ENCODE data around the gene IL1R2. TPM values are rescaled to one million over a fixed set of nuclear protein-coding genes. Genes with fewer than 3 reads are reported as not detected.

Gene IL1R2
- total RNA-seq, 6 experiments from 2014 or later = 5.5 to 22.8 (median 12.3) TPM

- Histone ChIP-seq H3K27me3 (no peaks in the 10 kb centered on the region), H3K36me3 (no peaks in the 10 kb centered on the region), H3K4me3 (no peak overlapping the region), H3K9me3 (no peaks in the 10 kb centered on the region), H3K27ac (no peak overlapping the region), H3K4me1 (peaks cover 0 to 18% (median 5%) of the 10 kb centered on the region in 4 donors)
- intact Hi-C loops (cut with DNase I) = no loop called here
- DNase-seq = no peak
- TF ChIP-seq POLR2A (IDR thresholded peaks at IDR 0.05) (no peak), CTCF (IDR thresholded peaks at IDR 0.05) (peak in 1 of 4 donors; percentile 3)
- ATAC-seq = peak in 1 of 4 donors; percentile 2
- 37% methylated on average over 6 of the region's 6 CpGs for WGBS (ENCODE audit: insufficient coverage, low coverage, low lambda C conversion rate, missing lambda C conversion rate)
These were observed 82.5 kb downstream of the IL1R2 start for GRCh38 chr2:102074152-102074783.

- intact Hi-C loops (cut with DNase I) = no loop called here
- 81% methylated on average over 2 of the region's 2 CpGs for WGBS (ENCODE audit: insufficient coverage, low coverage, low lambda C conversion rate, missing lambda C conversion rate)
- TF ChIP-seq CTCF (IDR thresholded peaks at IDR 0.05) (no peak), POLR2A (IDR thresholded peaks at IDR 0.05) (no peak)
These were observed 83.7 kb downstream of the IL1R2 start for GRCh38 chr2:102075479-102075878.

GRCh38 chr2:102076512-102076911 lies 84.8 kb downstream of the IL1R2 start:
- intact Hi-C loops (cut with DNase I) = no loop called here
- ATAC-seq (no peak), DNase-seq (no peak)
- Histone ChIP-seq H3K27ac (no peak overlapping the region), H3K27me3 (no peaks in the 10 kb centered on the region), H3K9me3 (no peaks in the 10 kb centered on the region), H3K4me3 (no peak overlapping the region), H3K4me1 (peaks cover 0 to 12% (median under 1%) of the 10 kb centered on the region in 4 donors), H3K36me3 (no peaks in the 10 kb centered on the region)
- TF ChIP-seq POLR2A (IDR thresholded peaks at IDR 0.05) = no peak
- TF ChIP-seq CTCF (IDR thresholded peaks at IDR 0.05) = no peak

More at GRCh38 chr2:102075479-102075878, 83.7 kb downstream of the IL1R2 start:
- H3K27me3 ChIP-seq = no peaks in the 10 kb centered on the region
- H3K4me3 ChIP-seq = no peak overlapping the region
- H3K27ac ChIP-seq = no peak overlapping the region
- ATAC-seq (no peak), DNase-seq (no peak)
- H3K4me1 ChIP-seq = peaks cover 0 to 12% (median 4%) of the 10 kb centered on the region in 4 donors
- no peaks in the 10 kb centered on the region for H3K36me3 ChIP-seq
- no peaks in the 10 kb centered on the region for H3K9me3 ChIP-seq

Other genes with a start within 250 kb of the IL1R2 start
- gene IL1R1, start 150.8 kb downstream of the IL1R2 start, total RNA-seq = 10 to 100 TPM; 40.8 to 67.6 (median 52.2) TPM
- 1 to 10 TPM; 1.2 to 3.1 (median 2.3) TPM for gene IL1RL2, start 195.1 kb downstream of the IL1R2 start, total RNA-seq

Data from right lobe of liver (tissue), 6 donors.